Osteoblast (primary cell): Measurements from ENCODE around the gene LMO7. TPM values are rescaled to one million over a fixed set of nuclear protein-coding genes. Genes with fewer than 3 reads are reported as not detected.

Experiments used
- DNase-seq: peaks from one replicate; pipeline ENCODE4 v3.0.0; 2011; ENCODE audit warnings: low spot score, mixed read lengths; ENCODE audit not compliant: insufficient read length; ENCODE audit errors: missing footprints
- H2AFZ ChIP-seq: 2 replicates; pipeline ENCODE4 v1.6.0; 2011; ENCODE audit warnings: mild to moderate bottlenecking, low read length
- H3K27ac ChIP-seq: 2 replicates; pipeline ENCODE4 v1.5.1; 2011; ENCODE audit warnings: mild to moderate bottlenecking, low read depth, low read length, moderate library complexity
- H3K27me3 ChIP-seq: 2 replicates; pipeline ENCODE4 v1.6.0; 2012; ENCODE audit warnings: mild to moderate bottlenecking, control low read depth, inconsistent platforms, low read length, moderate library complexity; ENCODE audit not compliant: insufficient read depth
- H3K36me3 ChIP-seq: 2 replicates; pipeline ENCODE4 v1.5.1; 2011; ENCODE audit warnings: mild to moderate bottlenecking, low read length, control low read depth, moderate library complexity; ENCODE audit not compliant: insufficient read depth
- H3K4me1 ChIP-seq: 2 replicates; pipeline ENCODE4 v1.5.1; 2011; ENCODE audit warnings: mild to moderate bottlenecking, low read length, control low read depth, moderate library complexity; ENCODE audit not compliant: insufficient read depth
- H3K4me2 ChIP-seq: 2 replicates; pipeline ENCODE4 v1.6.0; 2011; ENCODE audit warnings: mild to moderate bottlenecking, low read length; ENCODE audit not compliant: insufficient read depth
- H3K4me3 ChIP-seq: fragments of 200-600 bp; sonication (generic); 3 replicates; pipeline ENCODE4 v1.5.1; 2012; ENCODE audit warnings: mild to moderate bottlenecking, low read length, inconsistent platforms; ENCODE audit not compliant: insufficient read depth
- H3K79me2 ChIP-seq: 2 replicates; pipeline ENCODE4 v1.6.0; 2012; ENCODE audit warnings: mild to moderate bottlenecking, low read length, control low read depth, inconsistent platforms; ENCODE audit not compliant: insufficient read depth
- H3K9me3 ChIP-seq: 2 replicates; pipeline ENCODE4 v1.5.1; 2011; ENCODE audit warnings: low read depth, low read length, control low read depth
- H4K20me1 ChIP-seq: 2 replicates; pipeline ENCODE4 v1.6.0; 2012; ENCODE audit warnings: mild to moderate bottlenecking, low read length, control low read depth; ENCODE audit not compliant: insufficient read depth
- total RNA-seq: library from RNA; depleted of rRNA; stranded (reverse); fragments of >200 nt; gene quantifications from 2 replicates; pipeline ENCODE4 v1.2.3, GENCODE V29; 2012
- TF ChIP-seq, protein P1 (sequence below): IDR thresholded peaks from 2 replicates; pipeline ENCODE4 v1.5.1; 2011; ENCODE audit warnings: mild to moderate bottlenecking, low read depth, low read length, moderate library complexity; ENCODE audit errors: extremely low read depth

The LMO7 gene
- total RNA-seq, 1 donor = 536 TPM

DNA sequence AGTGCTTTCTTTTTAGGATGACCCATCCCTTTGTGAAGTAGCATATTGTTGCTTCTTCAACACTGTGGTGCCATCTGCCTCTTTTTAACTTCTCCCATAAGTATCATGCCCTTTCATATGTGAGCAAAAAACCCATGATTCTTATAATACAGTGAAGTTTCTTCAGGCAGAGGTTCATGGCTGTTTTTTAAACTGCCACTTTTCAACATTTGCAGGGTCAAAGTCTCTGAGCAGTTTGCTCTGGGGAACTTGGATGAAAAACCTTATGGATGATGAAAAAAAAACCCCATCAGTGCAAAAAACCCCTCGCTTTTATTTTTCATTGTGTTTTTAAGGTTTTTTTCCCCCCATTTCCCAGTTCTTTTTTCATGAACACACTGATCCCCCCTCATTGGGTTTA lies 158.5 kb downstream of the LMO7 start:
- peaks cover 77% of the 10 kb centered on the region for H4K20me1 ChIP-seq
- H3K27ac ChIP-seq = no peak overlapping the region
- no peaks in the 10 kb centered on the region for H3K9me3 ChIP-seq
- no peak overlapping the region for H3K4me3 ChIP-seq
- DNase-seq = no peak
- H3K79me2 ChIP-seq = peaks cover 99% of the 10 kb centered on the region
- H3K4me1 ChIP-seq = peaks cover 55% of the 10 kb centered on the region
- TF ChIP-seq, protein P1, sequence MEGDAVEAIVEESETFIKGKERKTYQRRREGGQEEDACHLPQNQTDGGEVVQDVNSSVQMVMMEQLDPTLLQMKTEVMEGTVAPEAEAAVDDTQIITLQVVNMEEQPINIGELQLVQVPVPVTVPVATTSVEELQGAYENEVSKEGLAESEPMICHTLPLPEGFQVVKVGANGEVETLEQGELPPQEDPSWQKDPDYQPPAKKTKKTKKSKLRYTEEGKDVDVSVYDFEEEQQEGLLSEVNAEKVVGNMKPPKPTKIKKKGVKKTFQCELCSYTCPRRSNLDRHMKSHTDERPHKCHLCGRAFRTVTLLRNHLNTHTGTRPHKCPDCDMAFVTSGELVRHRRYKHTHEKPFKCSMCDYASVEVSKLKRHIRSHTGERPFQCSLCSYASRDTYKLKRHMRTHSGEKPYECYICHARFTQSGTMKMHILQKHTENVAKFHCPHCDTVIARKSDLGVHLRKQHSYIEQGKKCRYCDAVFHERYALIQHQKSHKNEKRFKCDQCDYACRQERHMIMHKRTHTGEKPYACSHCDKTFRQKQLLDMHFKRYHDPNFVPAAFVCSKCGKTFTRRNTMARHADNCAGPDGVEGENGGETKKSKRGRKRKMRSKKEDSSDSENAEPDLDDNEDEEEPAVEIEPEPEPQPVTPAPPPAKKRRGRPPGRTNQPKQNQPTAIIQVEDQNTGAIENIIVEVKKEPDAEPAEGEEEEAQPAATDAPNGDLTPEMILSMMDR = no peak
- H3K4me2 ChIP-seq = no peak overlapping the region
- H3K36me3 ChIP-seq = peaks cover 66% of the 10 kb centered on the region
- H2AFZ ChIP-seq = no peak overlapping the region
- H3K27me3 ChIP-seq = no peaks in the 10 kb centered on the region

DNA sequence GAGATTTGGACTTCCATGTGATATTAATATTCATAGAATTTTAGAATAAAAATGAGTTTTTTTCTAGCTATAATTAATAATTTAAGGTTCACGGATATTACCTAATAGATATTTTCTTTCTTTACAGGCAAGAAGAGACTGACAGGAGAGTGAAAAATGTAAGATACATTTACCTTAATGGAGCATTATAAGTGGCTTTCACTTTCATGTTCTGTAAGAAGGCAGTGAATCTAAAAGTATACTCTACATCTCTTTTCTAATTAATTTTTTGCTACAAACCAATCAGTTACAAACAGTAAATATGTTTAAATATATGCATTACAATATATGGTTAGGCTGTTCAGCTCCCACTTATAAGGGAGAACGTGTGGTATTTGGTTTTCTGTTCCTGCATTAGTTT lies 159.1 kb downstream of the LMO7 start:
- Histone ChIP-seq H3K79me2 (peaks cover 98% of the 10 kb centered on the region), H3K27me3 (no peaks in the 10 kb centered on the region), H2AFZ (no peak overlapping the region), H3K27ac (no peak overlapping the region), H3K4me1 (peaks cover 56% of the 10 kb centered on the region), H4K20me1 (peaks cover 76% of the 10 kb centered on the region), H3K9me3 (no peaks in the 10 kb centered on the region), H3K4me2 (no peak overlapping the region), H3K36me3 (peaks cover 66% of the 10 kb centered on the region), H3K4me3 (no peak overlapping the region)
- DNase-seq = no peak
- TF ChIP-seq, protein P1 = no peak

DNA sequence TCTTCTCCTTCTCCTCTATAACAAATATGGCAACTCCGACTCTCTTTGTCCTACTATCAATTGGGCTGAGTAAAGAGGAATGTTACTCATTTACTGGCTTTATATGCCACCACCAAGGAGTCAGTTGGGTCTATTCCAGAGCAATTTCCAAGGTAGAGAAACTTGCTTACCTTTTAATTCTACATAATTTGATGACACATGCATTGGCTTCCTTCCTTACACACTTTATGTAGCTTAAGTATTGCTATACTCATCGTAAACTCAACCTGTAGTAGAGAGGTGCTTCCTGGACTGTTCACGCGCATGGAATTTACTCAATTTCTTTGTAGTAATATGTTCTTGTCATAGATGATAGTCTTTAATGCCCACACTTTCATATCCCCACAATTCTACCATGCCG lies 160.7 kb downstream of the LMO7 start:
- Histone ChIP-seq H3K4me3 (no peak overlapping the region), H3K36me3 (peaks cover 76% of the 10 kb centered on the region), H4K20me1 (peaks cover 73% of the 10 kb centered on the region), H3K79me2 (peaks cover 95% of the 10 kb centered on the region), H3K9me3 (no peaks in the 10 kb centered on the region), H3K4me1 (peaks cover 65% of the 10 kb centered on the region), H3K27me3 (no peaks in the 10 kb centered on the region), H3K4me2 (no peak overlapping the region), H2AFZ (no peak overlapping the region), H3K27ac (peak overlapping the region; percentile 14)
- TF ChIP-seq, protein P1 = no peak
- no peak for DNase-seq

DNA sequence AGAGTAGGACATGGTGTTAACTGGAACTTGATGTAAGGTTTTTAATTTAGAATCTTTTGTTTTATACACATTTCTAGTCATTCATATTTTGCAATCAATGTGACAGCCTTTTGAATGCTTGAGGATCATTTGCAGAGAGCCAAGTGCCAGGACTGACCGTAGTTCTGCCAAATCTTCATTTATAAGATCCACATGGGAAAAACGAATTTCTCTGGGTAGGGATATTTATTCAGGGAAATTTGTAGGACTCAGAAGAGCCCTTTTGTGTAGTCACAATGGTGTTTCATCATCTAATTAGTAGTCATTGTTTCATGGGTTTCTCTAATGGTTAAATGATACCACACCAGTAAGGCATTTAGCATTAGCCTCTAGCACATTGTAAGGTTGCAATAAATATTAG lies 161.1 kb downstream of the LMO7 start:
- Histone ChIP-seq H2AFZ (no peak overlapping the region), H3K4me1 (peaks cover 64% of the 10 kb centered on the region), H3K27me3 (no peaks in the 10 kb centered on the region), H3K4me3 (no peak overlapping the region), H3K27ac (peak overlapping the region; percentile 20), H3K36me3 (peaks cover 74% of the 10 kb centered on the region), H3K79me2 (peaks cover 93% of the 10 kb centered on the region), H3K9me3 (no peaks in the 10 kb centered on the region), H3K4me2 (no peak overlapping the region), H4K20me1 (peaks cover 69% of the 10 kb centered on the region)
- TF ChIP-seq, protein P1 = no peak
- DNase-seq = no peak
